ENCODE data around the gene CSRNP3. TPM values are rescaled to one million over a fixed set of nuclear protein-coding genes. Genes with fewer than 3 reads are reported as not detected.

CSRNP3 gene
- total and polyA plus RNA-seq, 2 donors (not counting 3 experiments of a cell fraction or from before 2014, with no cell fraction given): not detected

DNA sequence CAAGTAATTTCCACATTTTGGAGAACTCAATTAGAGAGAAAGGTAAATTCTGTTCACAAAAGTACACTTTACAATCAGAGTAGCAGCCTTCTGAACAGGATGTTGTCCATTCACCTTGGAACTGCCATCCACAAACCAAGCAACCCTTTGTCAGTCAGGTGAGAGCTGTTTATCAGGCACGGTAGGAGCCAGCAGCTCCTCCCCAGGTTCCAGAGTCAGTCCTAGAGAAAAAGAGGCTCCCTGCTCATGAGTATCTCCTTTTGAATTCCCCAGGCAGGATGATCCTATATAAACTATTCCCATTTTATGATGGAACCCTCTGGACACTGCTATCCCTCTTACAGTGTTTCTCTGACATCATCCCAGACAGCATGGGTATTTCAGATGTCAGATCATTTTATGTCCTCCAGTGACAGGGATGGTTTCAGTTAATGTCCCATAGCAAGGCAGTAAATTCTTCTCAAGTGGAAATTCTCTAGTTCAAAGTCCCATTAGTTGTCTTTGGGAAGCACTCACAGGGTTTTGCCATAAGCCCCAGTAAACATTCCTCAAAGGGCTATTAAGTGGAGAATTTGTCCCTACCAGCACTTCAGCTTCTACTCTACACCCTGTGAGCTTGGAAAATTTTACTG is 34.5 kb upstream of the CSRNP3 start:
- no peak overlapping the region for H3K9ac ChIP-seq (replicated peaks; ENCODE audit: extremely low read depth, insufficient read depth, low read length)
- BruUV-seq (replicated peaks): no TSS peak
- H3K27ac ChIP-seq (ENCODE audit: insufficient read depth, low read depth, low read length): no peak overlapping the region
- CTCF ChIA-PET: no interaction called here
- no peak overlapping the region for H3K4me3 ChIP-seq (replicated peaks in 1 of 3; ENCODE audit: insufficient read depth in 1 of 3, low read depth in 1 of 3, low read length in 3 of 3)
- POLR2A ChIA-PET: no interaction called here
- H3K9me3 ChIP-seq (replicated peaks; ENCODE audit: control insufficient read depth, insufficient read depth, low read length): no peaks in the 10 kb centered on the region
- no peaks in the 10 kb centered on the region for H3K9me1 ChIP-seq (replicated peaks; ENCODE audit: control insufficient read depth, extremely low read depth, insufficient read depth, low read length)
- FAIRE-seq (no peak), DNase-seq (ENCODE audit: low read depth, low spot score) (no peak)
- no peaks in the 10 kb centered on the region for H3K27me3 ChIP-seq (ENCODE audit: control insufficient read depth in 2 of 2, insufficient read depth in 2 of 2, low read length in 2 of 2)
- no peaks in the 10 kb centered on the region for H4K20me1 ChIP-seq (replicated peaks; ENCODE audit: control insufficient read depth, extremely low read depth, insufficient read depth, low read length)
- no peak for TF ChIP-seq EZH2 (IDR thresholded peaks at IDR 0.05; ENCODE audit: borderline replicate concordance, low read depth, low read length, severe bottlenecking)
- no peak for TF ChIP-seq GATA2 (IDR thresholded peaks at IDR 0.05; ENCODE audit: insufficient read depth, insufficient read length, low read depth, low read length)
- TF ChIP-seq MYC (IDR thresholded peaks at IDR 0.05; ENCODE audit: low read depth, low read length): no peak
- TF ChIP-seq POLR2A (IDR thresholded peaks at IDR 0.05; ENCODE audit: low read depth, low read length): no peak
- no peak for TF ChIP-seq FOS (IDR thresholded peaks at IDR 0.05; ENCODE audit: borderline replicate concordance, insufficient read depth, low read length)
- TF ChIP-seq, protein P1, sequence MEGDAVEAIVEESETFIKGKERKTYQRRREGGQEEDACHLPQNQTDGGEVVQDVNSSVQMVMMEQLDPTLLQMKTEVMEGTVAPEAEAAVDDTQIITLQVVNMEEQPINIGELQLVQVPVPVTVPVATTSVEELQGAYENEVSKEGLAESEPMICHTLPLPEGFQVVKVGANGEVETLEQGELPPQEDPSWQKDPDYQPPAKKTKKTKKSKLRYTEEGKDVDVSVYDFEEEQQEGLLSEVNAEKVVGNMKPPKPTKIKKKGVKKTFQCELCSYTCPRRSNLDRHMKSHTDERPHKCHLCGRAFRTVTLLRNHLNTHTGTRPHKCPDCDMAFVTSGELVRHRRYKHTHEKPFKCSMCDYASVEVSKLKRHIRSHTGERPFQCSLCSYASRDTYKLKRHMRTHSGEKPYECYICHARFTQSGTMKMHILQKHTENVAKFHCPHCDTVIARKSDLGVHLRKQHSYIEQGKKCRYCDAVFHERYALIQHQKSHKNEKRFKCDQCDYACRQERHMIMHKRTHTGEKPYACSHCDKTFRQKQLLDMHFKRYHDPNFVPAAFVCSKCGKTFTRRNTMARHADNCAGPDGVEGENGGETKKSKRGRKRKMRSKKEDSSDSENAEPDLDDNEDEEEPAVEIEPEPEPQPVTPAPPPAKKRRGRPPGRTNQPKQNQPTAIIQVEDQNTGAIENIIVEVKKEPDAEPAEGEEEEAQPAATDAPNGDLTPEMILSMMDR (IDR thresholded peaks at IDR 0.05; ENCODE audit: extremely low read depth in 1 of 2, insufficient read depth in 1 of 2, low read depth in 1 of 2, low read length in 2 of 2): no peak
- TF ChIP-seq, protein P2, sequence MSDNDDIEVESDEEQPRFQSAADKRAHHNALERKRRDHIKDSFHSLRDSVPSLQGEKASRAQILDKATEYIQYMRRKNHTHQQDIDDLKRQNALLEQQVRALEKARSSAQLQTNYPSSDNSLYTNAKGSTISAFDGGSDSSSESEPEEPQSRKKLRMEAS (IDR thresholded peaks at IDR 0.05; ENCODE audit: insufficient read depth, insufficient read length): no peak
- TF ChIP-seq POLR2AphosphoS5 (IDR thresholded peaks at IDR 0.05; ENCODE audit: insufficient read depth, low read depth, low read length): no peak
- no peak for TF ChIP-seq JUN (IDR thresholded peaks at IDR 0.05; ENCODE audit: borderline replicate concordance, insufficient read depth, insufficient read length, low read depth)
- no peak overlapping the region for H2AFZ ChIP-seq (ENCODE audit: low read depth, low read length)
- intact Hi-C loops (cut with micrococcal nuclease) (no loop called here), dilution Hi-C loops (cut with MboI; ENCODE audit: extremely low pct_ligation_motif_present, low sequenced_read_pairs) (no loop called here)
- H3K79me2 ChIP-seq (ENCODE audit: control insufficient read depth, insufficient read depth, low read length): no peaks in the 10 kb centered on the region
- H3K36me3 ChIP-seq (ENCODE audit: control insufficient read depth in 2 of 2, extremely low read depth in 1 of 2, insufficient read depth in 2 of 2, low read length in 2 of 2): no peaks in the 10 kb centered on the region
- no peaks in the 10 kb centered on the region for H3K4me1 ChIP-seq (ENCODE audit: control insufficient read depth, extremely low read depth, insufficient read depth, low read length)
- no peak overlapping the region for H3K4me2 ChIP-seq (ENCODE audit: insufficient read depth, low read length)
